Right renal pelvis (tissue), 4 donors: Measurements from ENCODE around the gene EEFSEC. TPM values are rescaled to one million over a fixed set of nuclear protein-coding genes. Genes with fewer than 3 reads are reported as not detected.

ENCODE experiments used
- DNase-seq, 4 donors: peaks; one replicate each; pipeline ENCODE4 v3.0.0-alpha.2; 2013; ENCODE audit warnings: low read depth in 4 of 4, low spot score in 3 of 4, missing footprints in 1 of 4
- polyA plus RNA-seq, 4 donors: library from polyadenylated mRNA; unstranded; fragments of 120-200 nt; gene quantifications; one replicate each; pipeline ENCODE4 v1.2.1, GENCODE V29; 2013; ENCODE audit not compliant: insufficient read length in 4 of 4

Gene EEFSEC
- polyA plus RNA-seq, 4 donors = 24.1 to 31.5 (median 26.2) TPM

DNA sequence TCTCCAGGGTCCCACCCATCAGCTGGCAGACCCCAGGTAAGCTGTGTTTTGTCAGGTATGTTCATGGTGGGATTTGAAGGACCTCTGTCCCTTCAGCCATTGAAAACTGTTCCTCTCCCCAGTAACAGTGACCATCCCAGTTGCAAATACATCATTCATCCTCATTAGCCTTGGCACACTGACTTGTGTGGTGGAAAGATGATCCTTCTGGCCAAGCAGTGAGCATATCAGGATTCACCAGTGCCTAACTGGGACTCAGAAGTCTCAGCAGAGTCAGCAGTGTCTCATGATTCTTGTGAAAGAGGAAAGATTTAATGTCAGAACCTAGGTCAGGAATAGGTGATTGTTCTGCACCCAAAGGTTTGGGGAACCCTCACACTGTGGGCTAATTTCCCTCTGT, 223.2 kb downstream of the EEFSEC start:
- no peak for DNase-seq

GRCh38 chr3:128378631-128379347, 225.5 kb downstream of the EEFSEC start:
- no peak for DNase-seq

DNA sequence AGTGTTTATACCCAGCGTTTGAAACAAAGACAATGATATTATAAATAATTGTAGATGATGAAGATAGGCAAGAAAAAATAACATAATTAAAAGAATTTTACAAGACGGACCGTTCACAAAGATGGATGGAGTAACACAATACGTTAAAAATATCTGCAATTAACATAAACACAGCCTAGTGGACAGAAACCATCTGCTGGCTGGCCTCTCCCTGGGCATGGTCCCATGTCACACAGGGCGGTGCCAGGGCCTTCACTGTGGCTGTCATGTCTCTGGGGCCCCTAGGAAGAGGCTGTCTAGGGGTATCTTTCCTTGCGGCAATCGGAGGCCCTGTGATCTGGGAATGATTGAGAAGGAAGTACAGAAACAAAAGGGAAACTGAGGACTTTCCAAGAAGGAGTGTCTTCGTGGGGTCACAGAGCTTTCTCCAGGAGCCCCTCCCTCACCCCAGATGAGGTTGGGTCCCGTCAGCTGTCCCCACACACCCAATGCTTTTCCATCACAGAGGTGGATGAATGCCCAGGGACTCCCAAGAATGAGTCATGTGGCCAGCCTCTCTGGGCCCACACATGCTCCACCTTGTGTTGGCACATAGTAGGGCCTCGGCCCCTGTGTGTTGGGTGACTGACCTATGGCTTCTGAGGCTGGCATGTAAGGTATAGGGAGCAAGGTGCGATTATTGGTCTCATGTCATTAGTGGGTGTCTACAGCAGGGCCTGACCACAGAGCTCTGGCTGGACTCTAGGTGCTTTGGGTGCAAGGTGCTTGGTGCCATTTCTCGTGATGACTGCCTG, 226.3 kb downstream of the EEFSEC start:
- no peak for DNase-seq

DNA sequence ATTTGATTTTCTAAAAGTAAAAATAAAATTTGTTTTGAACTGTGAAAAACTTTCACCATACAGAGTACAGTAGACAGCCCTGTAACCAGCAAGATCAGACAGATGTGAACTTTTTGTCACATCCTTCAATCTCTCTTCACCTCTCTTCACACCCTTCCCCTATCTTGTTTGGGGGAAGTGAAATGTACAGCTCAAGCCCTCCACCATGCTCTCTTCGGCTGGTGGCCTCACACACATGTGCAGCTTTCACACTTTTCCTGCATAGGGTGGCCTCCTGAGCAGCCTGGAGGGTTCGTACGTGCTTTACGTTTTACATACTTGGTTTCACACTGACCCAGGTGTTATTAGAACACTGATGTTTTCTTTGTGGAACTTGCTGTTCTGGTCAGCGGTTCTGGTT, 227.0 kb downstream of the EEFSEC start:
- DNase-seq = no peak

- DNase-seq = no peak
Measured at GRCh38 chr3:128380719-128381118, 227.4 kb downstream of the EEFSEC start.

- no peak for DNase-seq
Measured at GRCh38 chr3:128381609-128382008, 228.3 kb downstream of the EEFSEC start.

DNA sequence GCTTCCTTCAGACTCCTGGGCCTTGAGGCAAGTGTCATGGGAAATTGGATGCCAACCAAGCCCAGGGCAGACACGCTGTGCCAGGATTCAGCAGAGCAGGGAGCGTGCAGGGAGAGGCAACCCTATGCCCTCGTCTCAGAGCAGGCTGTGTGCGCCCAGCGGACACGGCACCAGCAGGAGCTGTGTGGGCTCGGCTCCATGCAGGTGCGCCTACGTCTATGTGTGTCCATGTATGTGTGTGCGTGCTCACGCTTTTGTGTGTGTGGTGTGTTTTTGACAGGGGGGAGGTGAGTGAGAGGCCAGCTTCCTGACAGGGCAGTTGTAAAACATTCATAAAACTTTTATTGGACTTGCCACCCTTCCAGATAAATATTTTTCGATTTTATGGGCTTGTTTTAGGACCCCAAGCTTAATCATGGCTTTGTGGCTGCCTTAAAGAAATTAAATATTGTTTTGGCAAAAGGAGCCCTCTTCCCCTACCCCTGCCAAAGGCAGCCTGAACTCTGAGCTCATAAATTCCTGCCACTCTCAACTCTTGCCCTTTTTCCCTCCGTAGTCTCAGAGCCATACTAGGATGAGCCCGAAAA, 229.0 kb downstream of the EEFSEC start:
- DNase-seq = no peak

DNA sequence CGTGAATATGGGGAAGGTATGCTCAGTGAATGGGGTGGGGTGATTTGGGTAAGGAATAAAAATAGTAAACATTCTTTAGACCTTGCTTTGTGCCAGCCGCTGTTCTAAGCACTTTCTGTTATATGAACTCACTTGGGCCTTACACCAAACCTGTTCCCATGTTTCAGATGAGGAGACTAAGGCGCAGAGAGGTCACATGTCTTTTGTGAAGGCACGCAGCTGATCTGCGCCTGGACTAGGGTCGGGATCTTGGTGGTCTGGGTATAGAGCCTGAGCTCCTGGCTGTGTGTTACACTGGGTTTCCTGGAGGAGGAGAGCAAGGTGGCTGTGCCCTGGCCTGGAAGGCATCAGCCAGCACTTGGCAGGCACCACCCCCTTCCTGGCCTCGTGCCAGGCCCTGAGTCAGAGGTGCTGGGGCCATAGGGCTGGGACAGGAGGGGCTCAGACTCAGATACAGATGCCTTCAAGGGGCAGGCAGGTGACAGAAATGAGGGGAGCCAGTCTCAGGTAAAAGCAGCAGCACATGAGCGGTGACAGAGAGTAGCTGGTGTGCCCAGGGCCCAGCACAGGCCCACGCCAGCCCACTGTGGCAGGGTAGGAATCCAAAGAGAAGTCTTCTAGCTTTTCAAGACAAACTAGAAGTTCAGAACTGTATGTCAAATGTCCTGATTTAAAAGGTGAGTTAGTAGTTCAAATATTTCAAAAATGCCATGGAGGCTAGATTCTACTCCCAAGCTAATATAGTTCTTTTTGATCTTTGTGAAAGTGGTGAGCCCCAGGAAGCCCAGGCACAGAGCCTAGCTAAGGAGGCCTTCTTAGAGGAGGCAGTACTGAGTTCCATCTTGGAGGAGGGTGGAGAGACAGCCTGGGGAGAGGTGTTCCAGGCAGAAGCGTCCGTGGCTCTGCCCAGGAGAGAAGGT, 230.3 kb downstream of the EEFSEC start:
- DNase-seq = no peak

GRCh38 chr3:128385080-128385832, 232.0 kb downstream of the EEFSEC start:
- no peak for DNase-seq

DNA sequence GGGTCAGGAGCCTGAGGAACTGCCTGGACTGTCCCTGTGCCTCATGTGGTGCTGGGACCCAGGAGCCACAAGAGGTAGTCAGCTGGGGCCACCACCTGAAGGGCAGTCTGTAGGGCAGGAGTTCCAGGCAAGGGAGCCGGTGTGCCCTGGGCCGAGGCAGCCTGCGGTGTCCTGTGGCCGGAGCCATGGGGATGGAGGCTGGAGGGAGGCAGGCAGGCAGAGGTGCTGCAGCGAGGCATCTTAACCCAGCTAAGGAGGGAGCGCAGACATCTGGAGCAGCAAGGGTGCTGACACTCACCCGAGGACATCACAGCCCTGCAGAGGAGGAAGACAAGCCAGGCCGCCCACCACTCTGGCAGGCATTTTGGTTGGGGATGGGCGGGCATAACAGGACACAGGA, 235.7 kb downstream of the EEFSEC start:
- DNase-seq = no peak

DNA sequence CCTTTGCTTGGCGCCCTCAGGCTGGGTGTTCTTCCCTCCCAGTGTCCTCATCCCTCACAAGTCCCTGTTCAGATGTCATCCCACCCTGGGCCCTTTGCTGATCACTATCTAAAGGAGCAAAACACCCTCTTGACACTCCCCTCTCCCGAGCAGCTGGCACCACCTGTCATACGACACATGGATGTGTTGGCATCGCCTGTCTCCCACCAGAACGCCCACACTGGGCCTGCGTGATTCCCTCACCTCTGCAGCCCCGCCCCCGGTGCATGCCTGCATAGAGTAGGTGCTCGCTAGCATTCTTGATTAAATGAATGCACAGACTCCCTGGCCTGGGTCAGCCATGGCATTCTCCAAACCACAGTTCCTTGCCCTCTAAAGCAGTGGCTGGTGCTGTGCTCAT, 237.6 kb downstream of the EEFSEC start:
- DNase-seq = no peak

- DNase-seq = no peak
Measured at GRCh38 chr3:128392021-128392420, 238.7 kb downstream of the EEFSEC start.

DNA sequence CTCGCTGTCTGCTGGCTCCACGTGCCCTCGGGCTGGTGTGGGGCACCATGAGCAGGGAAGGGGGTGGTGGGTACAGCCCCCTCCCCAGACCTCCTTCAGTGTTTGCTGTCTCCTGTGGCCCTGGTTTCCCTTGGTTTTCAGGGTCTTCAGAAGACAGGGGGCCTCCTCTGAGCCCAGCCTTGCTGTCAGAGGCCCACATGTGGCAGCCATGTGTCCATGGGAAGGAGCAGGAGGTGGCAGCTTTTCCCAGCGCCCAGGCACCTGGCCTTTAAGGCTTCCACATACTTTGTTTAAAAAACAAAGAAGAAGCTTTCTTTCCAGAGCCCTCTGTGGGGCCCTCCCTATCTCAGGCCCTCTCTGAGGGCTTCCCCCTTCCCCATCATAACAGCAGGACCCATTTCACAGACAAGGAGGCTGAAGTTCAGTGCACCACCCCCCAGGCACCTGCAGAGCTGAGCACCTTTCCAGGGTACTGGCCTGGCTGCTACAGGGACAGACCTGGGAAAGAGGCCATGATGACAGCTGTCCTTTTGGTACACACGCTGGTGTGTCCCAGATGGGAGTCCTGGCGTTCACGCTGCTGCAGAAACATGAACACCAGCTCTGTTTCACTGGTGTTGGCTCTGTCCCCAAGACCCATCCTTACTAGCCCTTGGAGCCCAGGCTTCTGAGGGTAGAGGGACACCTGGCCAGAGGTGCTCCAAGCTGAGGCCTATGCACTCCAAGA, 239.7 kb downstream of the EEFSEC start:
- no peak for DNase-seq

GRCh38 chr3:128394033-128394432, 240.8 kb downstream of the EEFSEC start:
- DNase-seq = no peak

DNA sequence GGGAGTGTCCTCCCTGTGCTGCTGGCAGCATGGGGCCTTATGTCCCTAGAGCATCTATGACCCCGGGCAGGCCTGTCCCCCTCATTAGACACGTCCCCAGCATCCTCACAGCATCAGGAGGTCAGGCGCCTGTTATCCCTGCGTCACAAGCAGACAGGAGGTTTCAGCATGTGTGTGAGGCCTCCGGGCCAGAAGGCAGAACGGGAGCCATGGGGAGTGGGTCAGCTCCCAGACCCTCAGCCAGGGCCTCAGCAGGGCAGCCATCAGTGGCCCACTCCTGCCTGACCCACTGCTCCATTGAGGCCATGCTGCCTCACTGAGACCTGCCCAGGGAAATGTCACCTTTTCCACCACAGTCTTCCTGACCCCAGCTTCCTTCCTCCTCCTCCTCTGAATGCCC, 241.8 kb downstream of the EEFSEC start:
- DNase-seq = no peak

GRCh38 chr3:128395500-128396162, 242.3 kb downstream of the EEFSEC start:
- DNase-seq = no peak

- DNase-seq = no peak
Measured at GRCh38 chr3:128397484-128397883, 244.2 kb downstream of the EEFSEC start.

DNA sequence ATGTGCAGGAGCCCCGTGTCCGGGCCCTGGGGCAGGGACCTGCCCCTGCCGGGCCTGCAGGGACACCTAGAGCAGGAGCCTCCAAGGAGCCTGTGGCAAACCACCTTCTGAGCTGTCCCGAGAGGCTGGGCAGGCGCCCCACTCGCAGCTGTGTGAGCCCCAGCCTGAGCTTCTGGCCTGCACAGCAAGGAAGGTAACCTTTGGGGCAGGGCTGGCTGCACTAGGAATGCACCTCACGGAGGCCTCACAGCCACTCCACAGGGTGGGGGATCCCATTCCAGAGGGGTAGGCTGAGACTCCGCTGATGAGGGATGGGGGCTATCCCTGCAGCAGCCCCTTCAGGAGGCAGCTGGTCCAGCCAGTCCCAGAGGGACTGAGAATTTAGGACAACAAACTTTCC, 245.3 kb downstream of the EEFSEC start:
- DNase-seq = no peak
